Mammary epithelial cell (primary cell): ENCODE results near the gene EFNA5.

ENCODE experiments used
- EZH2 ChIP-seq: IDR thresholded peaks from 2 replicates; pipeline ENCODE4 v1.6.1; 2012; ENCODE audit warnings: low read length, inconsistent platforms, borderline replicate concordance
- TF ChIP-seq, protein P1 (sequence below), 2 donors: IDR thresholded peaks in 1 of 2; conservative IDR thresholded peaks in 1 of 2; 2 replicates each; pipeline ENCODE4 v1.5.1; 2011 to 2012; ENCODE audit warnings: inconsistent platforms in 2 of 2, low read length in 2 of 2, mild to moderate bottlenecking in 2 of 2, control low read depth in 1 of 2, low read depth in 1 of 2; ENCODE audit not compliant: insufficient read depth in 1 of 2; ENCODE audit errors: extremely low read depth in 1 of 2

GRCh38 chr5:107365320-107366109, 305.2 kb downstream of the EFNA5 start:
- TF ChIP-seq, protein P1, sequence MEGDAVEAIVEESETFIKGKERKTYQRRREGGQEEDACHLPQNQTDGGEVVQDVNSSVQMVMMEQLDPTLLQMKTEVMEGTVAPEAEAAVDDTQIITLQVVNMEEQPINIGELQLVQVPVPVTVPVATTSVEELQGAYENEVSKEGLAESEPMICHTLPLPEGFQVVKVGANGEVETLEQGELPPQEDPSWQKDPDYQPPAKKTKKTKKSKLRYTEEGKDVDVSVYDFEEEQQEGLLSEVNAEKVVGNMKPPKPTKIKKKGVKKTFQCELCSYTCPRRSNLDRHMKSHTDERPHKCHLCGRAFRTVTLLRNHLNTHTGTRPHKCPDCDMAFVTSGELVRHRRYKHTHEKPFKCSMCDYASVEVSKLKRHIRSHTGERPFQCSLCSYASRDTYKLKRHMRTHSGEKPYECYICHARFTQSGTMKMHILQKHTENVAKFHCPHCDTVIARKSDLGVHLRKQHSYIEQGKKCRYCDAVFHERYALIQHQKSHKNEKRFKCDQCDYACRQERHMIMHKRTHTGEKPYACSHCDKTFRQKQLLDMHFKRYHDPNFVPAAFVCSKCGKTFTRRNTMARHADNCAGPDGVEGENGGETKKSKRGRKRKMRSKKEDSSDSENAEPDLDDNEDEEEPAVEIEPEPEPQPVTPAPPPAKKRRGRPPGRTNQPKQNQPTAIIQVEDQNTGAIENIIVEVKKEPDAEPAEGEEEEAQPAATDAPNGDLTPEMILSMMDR (conservative IDR thresholded peaks at IDR 0.05 in 1 of 2, IDR thresholded peaks at IDR 0.05 in 1 of 2; ENCODE audit: extremely low read depth in 1 of 2, insufficient read depth in 1 of 2, low read depth in 1 of 2, low read length in 2 of 2): no peak
- no peak for TF ChIP-seq EZH2
